Ectodermal cell (in vitro differentiated cells): ENCODE results near the gene MAP3K20.

Experiments used
- H3K27ac ChIP-seq: 2 replicates; pipeline ENCODE4 v1.7.0; 2013; ENCODE audit warnings: mild to moderate bottlenecking, low read depth, low read length; ENCODE audit not compliant: insufficient read depth, poor library complexity, severe bottlenecking
- H3K27me3 ChIP-seq: 2 replicates; pipeline ENCODE4 v1.7.0; 2013; ENCODE audit warnings: mild to moderate bottlenecking, low read length; ENCODE audit not compliant: insufficient read depth, control insufficient read depth, poor library complexity, severe bottlenecking
- H3K36me3 ChIP-seq: one replicate; pipeline ENCODE4 v1.7.0; 2013; ENCODE audit warnings: low read length; ENCODE audit not compliant: control insufficient read depth, insufficient read depth
- H3K4me1 ChIP-seq: one replicate; pipeline ENCODE4 v1.7.0; 2013; ENCODE audit warnings: low read length; ENCODE audit not compliant: control insufficient read depth, insufficient read depth
- H3K4me3 ChIP-seq: 2 replicates; pipeline ENCODE4 v1.7.0; 2013; ENCODE audit warnings: low read depth, low read length, control low read depth; ENCODE audit not compliant: insufficient read depth
- H3K9me3 ChIP-seq: 2 replicates; pipeline ENCODE4 v1.7.0; 2013; ENCODE audit warnings: mild to moderate bottlenecking, low read length, moderate library complexity; ENCODE audit not compliant: control insufficient read depth
- WGBS, 2 experiments: methylation state at CpG; one replicate each; pipeline ENCODE4 v1.1.7; 2013; ENCODE audit warnings: missing lambda C conversion rate in 2 of 2; 5-methylcytosine and 5-hydroxymethylcytosine counted together

The MAP3K20 gene

DNA sequence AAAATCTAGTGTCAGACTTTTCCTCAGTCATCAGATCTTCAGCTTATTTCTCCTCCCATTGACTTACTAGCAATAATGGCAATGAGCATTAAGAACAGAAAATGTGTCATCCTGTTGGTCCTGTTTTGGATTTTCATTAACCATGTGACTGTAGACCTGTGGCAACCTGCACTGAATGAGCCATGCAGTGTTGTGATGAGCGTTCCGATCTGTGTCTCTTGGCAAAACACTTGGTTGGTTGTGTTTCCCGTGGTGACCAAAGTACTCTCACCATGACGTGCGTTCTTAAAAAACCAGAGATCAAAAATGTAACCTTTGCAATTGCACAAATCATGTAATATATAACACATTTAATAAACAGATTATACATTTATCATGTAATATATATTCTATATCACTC lies 138.6 kb downstream of the MAP3K20 start:
- WGBS, 2 experiments = 94 to 97% methylated on average over 5 of the region's 5 CpGs
- Histone ChIP-seq H3K4me1 (peaks cover 8% of the 10 kb centered on the region), H3K9me3 (no peaks in the 10 kb centered on the region), H3K4me3 (no peak overlapping the region), H3K27ac (no peak overlapping the region), H3K36me3 (no peaks in the 10 kb centered on the region), H3K27me3 (no peaks in the 10 kb centered on the region)

DNA sequence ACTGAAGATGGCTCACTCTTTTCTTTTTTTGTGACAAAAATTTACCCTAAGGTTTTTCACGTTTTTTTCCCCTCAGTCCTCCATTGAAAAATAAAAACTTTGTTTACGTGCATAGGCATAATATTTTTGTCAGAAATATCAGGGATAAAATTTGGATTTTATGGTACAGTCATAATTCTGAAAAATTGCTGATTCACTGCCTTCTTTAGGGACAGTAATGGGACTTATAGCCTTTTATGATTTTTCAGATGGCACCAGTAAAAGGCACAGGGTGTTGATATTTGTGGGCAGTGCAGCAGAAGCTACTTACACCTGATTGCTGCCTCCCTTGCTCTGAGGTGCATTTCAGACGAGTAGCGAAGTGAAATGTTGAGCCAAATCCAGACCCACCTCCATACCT lies 139.7 kb downstream of the MAP3K20 start:
- WGBS, 2 experiments = 88 to 95% methylated on average over 4 of the region's 4 CpGs
- Histone ChIP-seq H3K4me1 (peaks cover 8% of the 10 kb centered on the region), H3K4me3 (no peak overlapping the region), H3K27ac (no peak overlapping the region), H3K27me3 (no peaks in the 10 kb centered on the region), H3K36me3 (no peaks in the 10 kb centered on the region), H3K9me3 (no peaks in the 10 kb centered on the region)

DNA sequence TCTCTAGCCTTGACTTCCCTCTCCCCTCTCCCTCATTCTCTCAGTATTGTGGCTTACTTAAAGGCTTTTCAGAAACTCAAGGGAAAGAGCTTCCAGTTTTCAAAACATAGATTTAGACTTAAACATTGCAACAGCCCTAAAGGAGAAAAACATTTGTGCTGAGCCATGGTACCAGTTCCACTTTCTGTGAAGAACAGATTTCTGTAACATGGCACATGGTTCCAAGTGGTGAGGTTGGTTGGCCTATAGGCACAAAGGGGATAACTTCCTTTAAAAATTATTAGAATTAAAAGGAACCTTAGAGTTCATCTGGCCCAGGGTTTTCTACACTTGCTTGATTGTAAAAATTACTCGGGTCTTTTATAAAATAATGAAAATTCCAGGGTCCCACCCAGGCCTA lies 140.4 kb downstream of the MAP3K20 start:
- no peak overlapping the region for H3K4me3 ChIP-seq
- no peaks in the 10 kb centered on the region for H3K9me3 ChIP-seq
- peaks cover 8% of the 10 kb centered on the region for H3K4me1 ChIP-seq
- no peak overlapping the region for H3K27ac ChIP-seq
- 100% methylated on average over 1 of the region's 1 CpG for WGBS, 2 experiments
- H3K27me3 ChIP-seq = no peaks in the 10 kb centered on the region
- H3K36me3 ChIP-seq = no peaks in the 10 kb centered on the region

DNA sequence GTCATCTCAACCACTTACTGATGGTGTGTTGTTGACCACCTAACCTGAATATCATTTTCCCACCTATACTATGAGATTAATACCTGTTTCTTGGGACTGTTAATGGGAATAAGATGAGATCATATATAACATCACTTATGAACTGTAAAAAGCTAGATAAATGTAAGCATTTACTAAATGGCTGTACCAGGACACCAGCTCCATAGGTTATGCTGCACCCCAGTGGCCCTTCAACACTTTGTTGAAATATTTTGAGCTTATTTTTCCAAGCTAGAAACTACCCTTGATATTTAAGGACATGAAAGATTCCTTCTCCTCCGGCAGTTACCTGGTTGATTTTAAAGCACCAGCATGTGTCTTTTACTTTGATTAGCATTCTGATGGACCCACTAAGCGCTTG lies 141.0 kb downstream of the MAP3K20 start:
- H3K4me1 ChIP-seq = peaks cover 8% of the 10 kb centered on the region
- H3K9me3 ChIP-seq = no peaks in the 10 kb centered on the region
- no peak overlapping the region for H3K27ac ChIP-seq
- H3K36me3 ChIP-seq = no peaks in the 10 kb centered on the region
- no peaks in the 10 kb centered on the region for H3K27me3 ChIP-seq
- 93 to 96% methylated on average over 2 of the region's 2 CpGs for WGBS, 2 experiments
- H3K4me3 ChIP-seq = no peak overlapping the region

DNA sequence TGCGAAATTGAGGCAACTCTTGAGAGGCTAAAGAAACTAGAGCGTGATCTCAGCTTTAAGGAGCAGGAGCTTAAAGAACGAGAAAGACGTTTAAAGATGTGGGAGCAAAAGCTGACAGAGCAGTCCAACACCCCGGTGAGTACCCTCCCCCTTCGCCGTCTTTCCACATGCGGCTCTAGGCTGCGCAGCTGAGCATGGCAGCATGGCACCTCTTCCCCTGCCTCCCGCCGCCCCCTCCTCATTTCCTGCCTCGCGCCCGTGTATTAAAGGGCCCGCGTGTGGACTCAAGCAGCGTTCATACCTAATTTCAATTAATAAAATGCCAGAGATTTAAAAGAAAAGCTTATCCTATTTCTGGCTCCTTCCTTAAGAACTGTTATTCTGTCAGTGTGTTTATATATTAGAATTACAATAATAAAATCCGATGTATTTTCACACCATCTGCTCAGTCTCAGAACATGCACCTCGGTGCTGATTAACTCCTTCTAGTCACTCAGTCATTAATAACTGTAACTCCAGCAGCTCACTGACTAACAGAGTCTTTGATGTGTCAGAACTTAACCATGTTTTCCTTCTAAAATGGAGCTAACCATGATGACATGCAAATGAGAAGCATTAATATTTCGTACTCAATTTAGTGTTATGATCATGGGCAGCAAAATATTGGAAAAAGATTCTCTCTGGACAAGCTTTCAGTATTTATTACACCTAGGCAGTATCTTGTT lies 141.6 kb downstream of the MAP3K20 start:
- H3K36me3 ChIP-seq = no peaks in the 10 kb centered on the region
- H3K27ac ChIP-seq = no peak overlapping the region
- H3K27me3 ChIP-seq = no peaks in the 10 kb centered on the region
- no peak overlapping the region for H3K4me3 ChIP-seq
- no peaks in the 10 kb centered on the region for H3K9me3 ChIP-seq
- peaks cover 8% of the 10 kb centered on the region for H3K4me1 ChIP-seq
- WGBS, 2 experiments = 93 to 96% methylated on average over 19 to 20 of the region's 20 CpGs

DNA sequence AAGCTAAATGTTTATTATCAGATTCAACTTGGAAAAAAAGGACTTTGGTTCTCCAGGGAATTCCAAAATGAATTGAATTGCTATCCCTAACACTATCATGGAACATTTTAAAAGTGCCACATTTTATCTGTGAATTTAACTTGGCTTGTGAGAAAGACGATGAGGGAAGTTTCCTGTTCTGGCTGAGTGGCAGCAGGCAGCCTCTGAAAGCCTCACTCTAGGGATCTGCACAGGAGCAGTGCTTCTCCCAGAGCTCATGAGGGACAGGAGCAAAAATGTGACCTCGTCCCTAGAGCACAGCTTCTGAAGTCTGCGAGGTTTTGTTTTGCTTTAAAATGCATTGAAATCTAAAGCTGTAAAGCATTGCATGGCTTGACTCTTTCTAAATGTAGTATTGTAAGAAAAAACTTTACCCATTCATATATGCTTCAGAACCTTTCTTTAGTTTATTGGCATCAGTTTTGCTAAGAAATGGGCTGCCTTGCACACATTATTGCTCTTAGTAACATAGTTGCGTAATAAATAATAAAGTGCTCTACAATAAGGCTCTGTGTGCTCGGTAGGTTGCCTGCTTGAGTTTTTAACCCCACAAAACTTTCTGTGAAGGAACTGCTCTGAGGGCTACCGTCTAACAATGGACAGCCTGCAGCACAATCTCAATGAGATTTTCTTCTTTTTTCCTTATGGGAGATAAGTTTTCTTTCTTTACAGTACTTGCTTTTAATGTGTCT lies 142.8 kb downstream of the MAP3K20 start:
- Histone ChIP-seq H3K27me3 (no peaks in the 10 kb centered on the region), H3K36me3 (no peaks in the 10 kb centered on the region), H3K9me3 (no peaks in the 10 kb centered on the region), H3K27ac (peak overlapping the region; percentile 76), H3K4me3 (no peak overlapping the region), H3K4me1 (peaks cover 8% of the 10 kb centered on the region)
- WGBS, 2 experiments = 18 to 24% methylated on average over 6 of the region's 6 CpGs

DNA sequence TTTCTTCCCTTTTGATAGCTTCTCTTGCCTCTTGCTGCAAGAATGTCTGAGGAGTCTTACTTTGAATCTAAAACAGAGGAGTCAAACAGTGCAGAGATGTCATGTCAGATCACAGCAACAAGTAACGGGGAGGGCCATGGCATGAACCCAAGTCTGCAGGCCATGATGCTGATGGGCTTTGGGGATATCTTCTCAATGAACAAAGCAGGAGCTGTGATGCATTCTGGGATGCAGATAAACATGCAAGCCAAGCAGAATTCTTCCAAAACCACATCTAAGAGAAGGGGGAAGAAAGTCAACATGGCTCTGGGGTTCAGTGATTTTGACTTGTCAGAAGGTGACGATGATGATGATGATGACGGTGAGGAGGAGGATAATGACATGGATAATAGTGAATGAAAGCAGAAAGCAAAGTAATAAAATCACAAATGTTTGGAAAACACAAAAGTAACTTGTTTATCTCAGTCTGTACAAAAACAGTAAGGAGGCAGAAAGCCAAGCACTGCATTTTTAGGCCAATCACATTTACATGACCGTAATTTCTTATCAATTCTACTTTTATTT lies 145.6 kb downstream of the MAP3K20 start:
- Histone ChIP-seq H3K36me3 (no peaks in the 10 kb centered on the region), H3K27ac (no peak overlapping the region), H3K27me3 (no peaks in the 10 kb centered on the region), H3K9me3 (no peaks in the 10 kb centered on the region), H3K4me3 (no peak overlapping the region), H3K4me1 (peaks cover 8% of the 10 kb centered on the region)
- WGBS, 2 experiments = 85 to 91% methylated on average over 3 to 4 of the region's 4 CpGs

DNA sequence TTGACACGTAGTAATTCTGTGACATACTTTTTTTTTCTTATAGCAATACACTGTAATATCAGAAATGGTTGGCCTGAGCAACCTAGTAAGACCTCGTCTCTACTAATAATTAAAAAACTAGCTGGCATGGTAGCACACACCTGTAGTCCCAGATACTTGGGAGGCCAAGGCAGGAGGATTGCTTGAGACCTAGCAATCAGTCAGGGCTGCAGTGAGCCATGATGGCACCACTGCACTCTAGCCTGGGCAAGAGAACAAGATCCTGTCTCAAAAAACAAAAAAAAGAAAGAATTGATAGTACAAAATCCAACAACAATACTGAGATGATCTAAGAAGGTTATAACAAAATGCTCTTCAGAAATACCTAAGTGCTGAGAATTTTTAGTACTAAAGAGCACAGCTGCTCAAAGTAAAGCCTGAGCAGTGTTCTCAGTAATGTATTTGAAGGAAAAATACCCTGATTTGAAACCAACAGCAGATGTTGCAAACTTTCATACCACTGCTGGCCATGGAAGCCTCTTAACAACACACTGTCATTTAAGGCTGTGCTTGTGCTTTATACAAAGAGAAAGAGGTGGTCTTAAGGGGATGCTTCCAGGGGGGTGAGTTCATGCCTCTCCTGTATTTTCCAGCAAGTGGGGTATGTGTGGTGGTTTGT lies 146.4 kb downstream of the MAP3K20 start:
- WGBS, 2 experiments = 56 to 95% methylated on average over 1 to 2 of the region's 2 CpGs
- no peaks in the 10 kb centered on the region for H3K36me3 ChIP-seq
- H3K9me3 ChIP-seq = no peaks in the 10 kb centered on the region
- H3K4me1 ChIP-seq = peaks cover 8% of the 10 kb centered on the region
- H3K27ac ChIP-seq = no peak overlapping the region
- H3K4me3 ChIP-seq = no peak overlapping the region
- H3K27me3 ChIP-seq = no peaks in the 10 kb centered on the region

DNA sequence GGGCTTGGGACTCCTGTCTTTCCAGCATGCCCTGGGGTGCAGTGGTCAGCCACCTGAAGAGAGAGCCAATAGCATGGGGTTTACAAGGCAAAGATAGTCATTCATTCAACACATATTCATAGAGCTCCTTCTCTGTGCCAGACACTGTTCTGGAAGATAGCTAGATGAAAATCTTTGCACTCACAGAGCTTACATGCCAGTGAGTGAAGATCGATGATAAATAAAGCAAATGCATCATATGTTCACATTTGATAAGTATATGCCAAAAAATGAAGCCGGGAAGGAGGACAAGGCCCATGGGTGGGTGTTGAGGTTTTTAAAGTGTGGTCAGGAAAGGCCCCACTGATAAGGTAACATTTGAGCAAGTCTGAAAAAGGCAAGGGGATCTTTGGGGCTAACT lies 148.2 kb downstream of the MAP3K20 start:
- H3K4me1 ChIP-seq = no peaks in the 10 kb centered on the region
- H3K27me3 ChIP-seq = no peaks in the 10 kb centered on the region
- no peak overlapping the region for H3K27ac ChIP-seq
- WGBS, 2 experiments = 98 to 100% methylated on average over 2 of the region's 2 CpGs
- no peaks in the 10 kb centered on the region for H3K36me3 ChIP-seq
- no peaks in the 10 kb centered on the region for H3K9me3 ChIP-seq
- H3K4me3 ChIP-seq = no peak overlapping the region
